ENCODE results near the gene ANK2.
A peak's percentile ranks its signal among the peaks of the same experiment; 100 is the strongest.

ANK2 gene

DNA sequence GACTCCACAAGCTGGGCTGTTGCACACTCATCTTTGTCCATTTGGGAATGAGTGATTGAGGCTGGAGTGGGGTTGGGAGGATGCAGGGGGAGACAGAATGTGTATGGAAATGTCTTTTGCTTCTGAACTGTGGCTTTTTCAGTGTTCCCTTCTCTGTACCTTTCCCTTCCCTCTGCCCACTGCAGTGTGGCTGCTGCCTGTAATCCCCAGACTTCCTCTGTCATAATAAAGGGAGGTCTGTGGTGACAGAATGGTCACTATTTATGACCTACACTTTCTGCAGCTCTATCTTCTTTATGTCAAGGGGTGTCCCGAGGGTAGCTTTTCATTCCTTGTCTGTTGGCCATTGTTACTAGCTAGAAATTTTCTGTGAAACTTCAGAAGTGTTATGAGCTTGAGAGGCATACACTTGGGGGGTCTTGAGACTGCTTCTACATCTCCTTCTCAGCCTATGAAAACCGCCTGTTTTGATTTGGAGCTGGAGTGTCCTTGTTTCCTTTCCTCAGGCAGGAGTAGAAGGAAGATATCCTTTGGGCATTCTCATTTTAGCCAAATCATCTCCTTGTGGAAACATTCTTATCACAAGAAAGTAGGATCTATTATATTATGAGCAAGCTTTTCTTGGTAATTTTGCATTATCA, 63.0 kb downstream of the ANK2 start:
- no peak overlapping the region for H3K4me3 ChIP-seq (ENCODE audit: insufficient read depth, low read depth, low read length)
- peaks cover 18% of the 10 kb centered on the region for H3K4me1 ChIP-seq (ENCODE audit: control insufficient read depth, insufficient read depth, low read length)
- H3K36me3 ChIP-seq (ENCODE audit: control insufficient read depth, insufficient read depth, low read length) = no peaks in the 10 kb centered on the region
- H3K27ac ChIP-seq (ENCODE audit: insufficient read depth, low read depth, low read length, poor library complexity, severe bottlenecking) = no peak overlapping the region
- H3K27me3 ChIP-seq (ENCODE audit: control insufficient read depth, insufficient read depth, low read length, poor library complexity, severe bottlenecking) = no peaks in the 10 kb centered on the region
- no peaks in the 10 kb centered on the region for H3K9me3 ChIP-seq (ENCODE audit: control insufficient read depth, low read length)
- WGBS, 2 experiments = 90% methylated on average over 2 of the region's 2 CpGs; no CpG with 5 or more reads in 1 of the 2 experiments

DNA sequence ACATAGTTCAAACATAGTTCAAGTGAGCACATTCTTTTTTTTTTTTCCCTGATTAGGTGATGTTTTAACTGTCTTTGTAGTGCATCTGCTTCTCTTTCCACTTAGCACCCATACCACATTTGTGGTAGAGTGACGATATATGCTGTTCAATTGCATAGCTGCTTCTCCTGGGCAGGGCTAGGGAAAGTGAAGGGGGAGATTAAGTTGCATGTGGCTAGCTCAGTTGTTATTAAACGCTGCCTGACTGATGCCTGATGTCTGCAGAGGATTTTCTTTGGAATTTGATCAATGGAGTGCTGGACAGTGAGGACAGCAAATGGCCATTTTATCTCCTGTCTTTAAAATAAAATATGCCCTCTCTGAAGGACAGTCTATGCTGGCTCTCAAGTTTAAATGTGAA, 63.7 kb downstream of the ANK2 start:
- H3K27me3 ChIP-seq (ENCODE audit: control insufficient read depth, insufficient read depth, low read length, poor library complexity, severe bottlenecking) = no peaks in the 10 kb centered on the region
- peaks cover 18% of the 10 kb centered on the region for H3K4me1 ChIP-seq (ENCODE audit: control insufficient read depth, insufficient read depth, low read length)
- no peak overlapping the region for H3K4me3 ChIP-seq (ENCODE audit: insufficient read depth, low read depth, low read length)
- 89 to 90% methylated on average over 2 of the region's 2 CpGs for WGBS, 2 experiments
- H3K36me3 ChIP-seq (ENCODE audit: control insufficient read depth, insufficient read depth, low read length) = no peaks in the 10 kb centered on the region
- H3K27ac ChIP-seq (ENCODE audit: insufficient read depth, low read depth, low read length, poor library complexity, severe bottlenecking) = no peak overlapping the region
- no peaks in the 10 kb centered on the region for H3K9me3 ChIP-seq (ENCODE audit: control insufficient read depth, low read length)

DNA sequence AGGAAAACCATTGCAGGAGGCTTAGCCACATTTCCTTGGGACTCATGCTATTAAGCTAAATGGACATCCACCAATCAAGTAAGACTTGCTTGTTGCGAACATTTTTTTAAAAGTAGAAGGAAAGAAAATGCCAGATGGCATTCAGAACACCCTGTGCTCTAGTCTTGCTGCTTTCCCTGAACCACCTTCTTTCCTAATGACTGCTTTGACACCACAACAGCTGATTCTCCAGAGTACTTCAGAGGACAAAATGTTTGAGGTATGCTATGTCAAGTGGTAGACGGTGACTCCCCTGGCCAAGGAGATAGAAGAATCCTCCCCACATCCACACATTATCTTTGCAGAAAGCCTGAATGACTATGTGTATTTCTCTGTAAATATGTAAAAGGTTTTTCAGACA, 65.4 kb downstream of the ANK2 start:
- peaks cover 18% of the 10 kb centered on the region for H3K4me1 ChIP-seq (ENCODE audit: control insufficient read depth, insufficient read depth, low read length)

DNA sequence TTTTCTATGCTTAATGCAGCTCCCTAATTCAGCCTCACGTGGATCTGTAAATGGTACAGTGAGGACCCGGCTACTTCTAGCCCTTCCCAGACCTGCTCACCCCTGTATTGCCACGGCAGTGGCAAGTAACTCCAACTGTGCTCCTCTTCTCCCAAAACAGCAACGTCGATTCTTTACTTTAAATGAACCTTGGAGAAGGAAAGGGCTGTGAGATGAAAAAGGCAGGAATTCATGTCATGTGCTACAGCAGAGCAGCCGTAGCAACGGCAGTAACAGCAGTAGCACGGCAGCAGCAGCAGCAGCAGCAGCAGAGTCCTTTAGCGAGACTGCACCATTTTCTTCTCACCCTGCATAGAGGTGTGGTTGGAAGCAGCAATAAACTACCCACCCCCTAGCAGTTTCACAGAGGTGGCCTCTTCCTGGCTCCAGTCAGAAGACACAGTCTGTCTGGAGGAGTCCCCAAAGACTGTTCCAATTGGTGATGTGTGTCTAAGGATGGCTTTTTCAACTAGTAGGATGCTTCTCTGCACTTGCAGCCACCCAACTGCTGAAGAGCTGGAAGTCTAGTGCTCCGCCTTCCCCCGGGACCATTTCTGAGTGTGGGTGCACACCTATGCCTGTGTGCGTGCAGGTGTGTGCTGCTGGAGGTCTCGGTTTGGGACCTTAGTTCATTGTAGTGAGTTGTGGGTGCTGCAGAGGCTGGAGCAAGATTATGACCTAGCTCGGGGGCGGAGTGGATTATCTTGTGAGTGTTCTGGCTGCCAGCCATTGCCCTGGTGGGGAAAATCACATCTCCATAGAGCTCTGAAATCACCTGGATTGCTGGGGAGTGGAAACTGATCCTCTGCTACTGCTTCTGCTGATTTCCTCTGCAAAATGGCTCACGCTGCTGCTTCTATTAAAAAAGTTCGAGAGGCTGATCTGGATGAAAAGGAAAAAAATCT, 67.2 kb downstream of the ANK2 start:
- Histone ChIP-seq H3K36me3 (ENCODE audit: control insufficient read depth, insufficient read depth, low read length) (no peaks in the 10 kb centered on the region), H3K4me3 (ENCODE audit: insufficient read depth, low read depth, low read length) (no peak overlapping the region), H3K27ac (ENCODE audit: insufficient read depth, low read depth, low read length, poor library complexity, severe bottlenecking) (peak overlapping the region; percentile 19), H3K27me3 (ENCODE audit: control insufficient read depth, insufficient read depth, low read length, poor library complexity, severe bottlenecking) (no peaks in the 10 kb centered on the region), H3K9me3 (ENCODE audit: control insufficient read depth, low read length) (no peaks in the 10 kb centered on the region), H3K4me1 (ENCODE audit: control insufficient read depth, insufficient read depth, low read length) (peaks cover 18% of the 10 kb centered on the region)
- WGBS, 2 experiments = 72 to 81% methylated on average over 17 of the region's 17 CpGs

More for the DNA sequence above, 65.4 kb downstream of the ANK2 start:
- 97 to 100% methylated on average over 1 to 2 of the region's 2 CpGs for WGBS, 2 experiments
- Histone ChIP-seq H3K27me3 (ENCODE audit: control insufficient read depth, insufficient read depth, low read length, poor library complexity, severe bottlenecking) (no peaks in the 10 kb centered on the region), H3K27ac (ENCODE audit: insufficient read depth, low read depth, low read length, poor library complexity, severe bottlenecking) (no peak overlapping the region), H3K36me3 (ENCODE audit: control insufficient read depth, insufficient read depth, low read length) (no peaks in the 10 kb centered on the region), H3K9me3 (ENCODE audit: control insufficient read depth, low read length) (no peaks in the 10 kb centered on the region), H3K4me3 (ENCODE audit: insufficient read depth, low read depth, low read length) (no peak overlapping the region)

DNA sequence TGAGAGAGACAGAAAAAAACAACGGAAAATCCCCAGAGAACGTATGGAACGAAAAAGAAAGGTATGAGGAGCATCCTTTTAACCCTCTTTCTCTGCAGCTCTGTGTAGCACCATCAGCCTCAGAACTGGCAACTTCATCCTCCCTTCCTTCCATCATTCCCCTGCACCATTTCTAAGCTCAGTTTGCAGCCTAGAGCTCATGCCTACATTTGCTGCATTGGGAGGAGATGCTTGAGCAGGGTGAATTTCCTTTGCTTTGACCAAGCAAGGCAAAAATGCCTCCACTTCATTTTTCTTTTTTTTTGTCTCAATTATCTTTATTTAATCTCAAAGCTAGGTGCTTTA, 67.9 kb downstream of the ANK2 start:
- WGBS, 2 experiments = 89 to 90% methylated on average over 3 of the region's 3 CpGs
- no peak overlapping the region for H3K4me3 ChIP-seq (ENCODE audit: insufficient read depth, low read depth, low read length)

DNA sequence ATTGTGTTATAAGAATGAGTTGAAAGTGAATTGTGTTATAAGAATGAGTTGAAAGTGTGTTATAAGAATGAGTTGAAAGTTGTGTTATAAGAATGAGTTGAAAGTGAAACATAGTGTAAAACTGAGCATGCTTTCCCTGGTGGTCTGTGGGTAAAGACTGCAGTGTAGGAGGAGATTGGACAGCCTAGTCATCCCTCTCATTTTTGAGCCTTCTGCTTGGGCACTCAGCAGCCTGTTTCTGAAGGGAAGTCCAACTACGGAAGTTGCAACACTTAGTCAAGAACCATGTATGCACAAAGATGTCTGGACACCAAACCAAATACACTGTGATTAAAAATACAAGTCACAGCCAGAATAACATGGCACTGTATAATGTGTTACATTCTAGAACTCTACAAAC, 72.6 kb downstream of the ANK2 start:
- Histone ChIP-seq H3K9me3 (ENCODE audit: control insufficient read depth, low read length) (no peaks in the 10 kb centered on the region), H3K4me3 (ENCODE audit: insufficient read depth, low read depth, low read length) (no peak overlapping the region), H3K27me3 (ENCODE audit: control insufficient read depth, insufficient read depth, low read length, poor library complexity, severe bottlenecking) (no peaks in the 10 kb centered on the region), H3K4me1 (ENCODE audit: control insufficient read depth, insufficient read depth, low read length) (no peaks in the 10 kb centered on the region), H3K36me3 (ENCODE audit: control insufficient read depth, insufficient read depth, low read length) (no peaks in the 10 kb centered on the region), H3K27ac (ENCODE audit: insufficient read depth, low read depth, low read length, poor library complexity, severe bottlenecking) (no peak overlapping the region)
- 91 to 100% methylated on average over 1 of the region's 1 CpG for WGBS, 2 experiments

More for the DNA sequence above, 67.9 kb downstream of the ANK2 start:
- Histone ChIP-seq H3K27me3 (ENCODE audit: control insufficient read depth, insufficient read depth, low read length, poor library complexity, severe bottlenecking) (no peaks in the 10 kb centered on the region), H3K27ac (ENCODE audit: insufficient read depth, low read depth, low read length, poor library complexity, severe bottlenecking) (no peak overlapping the region), H3K4me1 (ENCODE audit: control insufficient read depth, insufficient read depth, low read length) (peaks cover 16% of the 10 kb centered on the region), H3K36me3 (ENCODE audit: control insufficient read depth, insufficient read depth, low read length) (no peaks in the 10 kb centered on the region), H3K9me3 (ENCODE audit: control insufficient read depth, low read length) (no peaks in the 10 kb centered on the region)

DNA sequence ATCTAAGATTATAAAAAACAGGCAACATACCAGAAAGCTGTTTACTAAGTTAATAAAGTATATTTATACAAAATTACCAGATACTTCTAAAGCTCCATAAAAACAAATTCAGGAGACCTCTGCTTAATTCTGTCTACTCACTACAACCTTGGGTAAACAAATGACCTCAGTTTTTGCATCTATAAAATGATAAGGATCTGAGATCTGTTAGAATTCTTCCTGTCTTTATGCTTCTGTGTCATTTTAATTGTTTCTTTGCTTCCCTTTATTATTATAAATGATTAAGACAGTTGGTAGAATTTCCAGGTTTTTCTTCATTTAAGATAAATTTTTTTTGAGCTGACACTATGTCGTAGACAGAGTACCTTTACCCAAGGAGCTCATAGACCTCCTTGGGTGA, 76.0 kb downstream of the ANK2 start:
- no peaks in the 10 kb centered on the region for H3K4me1 ChIP-seq (ENCODE audit: control insufficient read depth, insufficient read depth, low read length)
- no peak overlapping the region for H3K4me3 ChIP-seq (ENCODE audit: insufficient read depth, low read depth, low read length)
- H3K27ac ChIP-seq (ENCODE audit: insufficient read depth, low read depth, low read length, poor library complexity, severe bottlenecking) = no peak overlapping the region
- WGBS, 2 experiments = 92 to 100% methylated on average over 1 of the region's 1 CpG
- H3K27me3 ChIP-seq (ENCODE audit: control insufficient read depth, insufficient read depth, low read length, poor library complexity, severe bottlenecking) = no peaks in the 10 kb centered on the region
- H3K36me3 ChIP-seq (ENCODE audit: control insufficient read depth, insufficient read depth, low read length) = no peaks in the 10 kb centered on the region
- no peaks in the 10 kb centered on the region for H3K9me3 ChIP-seq (ENCODE audit: control insufficient read depth, low read length)

DNA sequence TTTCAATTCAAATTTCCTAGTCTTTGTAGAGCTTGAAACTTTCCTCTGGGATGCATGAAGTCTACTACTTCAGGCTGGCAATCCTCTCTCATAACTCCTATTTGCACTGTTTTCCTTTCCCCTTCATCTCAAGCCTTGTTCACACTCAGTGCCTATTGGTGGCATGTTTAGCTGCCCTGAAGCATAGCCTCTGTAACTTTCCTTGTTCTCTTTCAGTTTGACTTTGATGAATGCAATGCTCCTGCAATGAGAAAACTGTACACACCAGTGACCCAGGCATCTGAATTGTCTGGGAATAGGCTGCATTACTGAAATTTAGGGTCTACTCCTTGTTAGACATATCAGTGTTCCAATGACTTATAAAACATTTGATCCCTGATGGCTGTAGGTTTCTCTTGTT, 81.7 kb downstream of the ANK2 start:
- H3K36me3 ChIP-seq (ENCODE audit: control insufficient read depth, insufficient read depth, low read length) = no peaks in the 10 kb centered on the region
- H3K4me3 ChIP-seq (ENCODE audit: insufficient read depth, low read depth, low read length) = no peak overlapping the region
- no peak overlapping the region for H3K27ac ChIP-seq (ENCODE audit: insufficient read depth, low read depth, low read length, poor library complexity, severe bottlenecking)
- H3K9me3 ChIP-seq (ENCODE audit: control insufficient read depth, low read length) = no peaks in the 10 kb centered on the region
- H3K4me1 ChIP-seq (ENCODE audit: control insufficient read depth, insufficient read depth, low read length) = peaks cover 8% of the 10 kb centered on the region
- H3K27me3 ChIP-seq (ENCODE audit: control insufficient read depth, insufficient read depth, low read length, poor library complexity, severe bottlenecking) = no peaks in the 10 kb centered on the region

DNA sequence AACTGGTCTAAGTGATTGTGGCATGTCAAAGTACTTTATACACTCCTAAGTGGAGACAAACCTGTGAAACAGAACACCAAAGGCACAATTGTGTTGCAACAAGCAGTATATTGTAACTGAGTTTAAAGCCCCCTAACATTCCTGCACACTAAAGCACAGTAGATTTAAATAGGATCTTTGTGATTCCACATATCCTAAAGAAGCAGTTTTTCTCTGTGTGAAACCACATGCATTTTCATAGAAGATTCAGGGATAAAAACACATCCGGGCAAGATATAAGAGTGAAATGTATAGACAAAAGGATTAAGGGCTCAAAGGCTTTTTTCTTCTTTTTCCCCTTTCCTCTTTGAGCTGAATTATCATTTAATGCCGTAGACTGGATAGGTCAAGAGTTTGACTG, 82.2 kb downstream of the ANK2 start:
- 90 to 95% methylated on average over 1 of the region's 2 CpGs for WGBS, 2 experiments
- Histone ChIP-seq H3K4me1 (ENCODE audit: control insufficient read depth, insufficient read depth, low read length) (peaks cover 8% of the 10 kb centered on the region), H3K4me3 (ENCODE audit: insufficient read depth, low read depth, low read length) (no peak overlapping the region), H3K9me3 (ENCODE audit: control insufficient read depth, low read length) (no peaks in the 10 kb centered on the region), H3K27ac (ENCODE audit: insufficient read depth, low read depth, low read length, poor library complexity, severe bottlenecking) (no peak overlapping the region), H3K27me3 (ENCODE audit: control insufficient read depth, insufficient read depth, low read length, poor library complexity, severe bottlenecking) (no peaks in the 10 kb centered on the region), H3K36me3 (ENCODE audit: control insufficient read depth, insufficient read depth, low read length) (no peaks in the 10 kb centered on the region)

DNA sequence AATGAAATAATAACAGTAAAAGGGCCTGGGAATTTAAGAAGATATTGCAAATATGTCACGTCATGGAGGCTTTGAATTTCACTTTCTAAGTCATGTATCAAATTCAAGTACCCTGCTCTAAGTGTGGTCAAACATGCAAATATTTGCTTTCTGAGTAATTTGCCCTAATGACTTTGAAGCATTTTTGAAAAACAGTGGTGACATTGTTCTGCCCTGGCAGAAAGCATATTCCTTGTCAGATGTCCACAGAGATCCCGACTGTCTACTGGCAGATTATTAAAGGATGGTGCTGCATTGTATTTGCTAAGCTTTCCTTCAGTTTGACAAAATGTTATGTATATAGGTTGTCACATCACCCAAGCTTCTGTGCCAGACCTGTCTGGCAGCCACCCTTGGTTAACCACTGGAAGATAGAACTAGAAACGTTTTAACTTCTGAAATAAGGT, 92.5 kb downstream of the ANK2 start:
- 76 to 86% methylated on average over 3 of the region's 3 CpGs for WGBS, 2 experiments
- Histone ChIP-seq H3K36me3 (ENCODE audit: control insufficient read depth, insufficient read depth, low read length) (no peaks in the 10 kb centered on the region), H3K4me3 (ENCODE audit: insufficient read depth, low read depth, low read length) (no peak overlapping the region), H3K27ac (ENCODE audit: insufficient read depth, low read depth, low read length, poor library complexity, severe bottlenecking) (no peak overlapping the region), H3K9me3 (ENCODE audit: control insufficient read depth, low read length) (no peaks in the 10 kb centered on the region), H3K4me1 (ENCODE audit: control insufficient read depth, insufficient read depth, low read length) (peaks cover 24% of the 10 kb centered on the region), H3K27me3 (ENCODE audit: control insufficient read depth, insufficient read depth, low read length, poor library complexity, severe bottlenecking) (no peaks in the 10 kb centered on the region)

All from ectodermal cell (in vitro differentiated cells).